ENCODE measurements around the gene WWTR1. TPM values are rescaled to one million over a fixed set of nuclear protein-coding genes. Genes with fewer than 3 reads are reported as not detected.

WWTR1 gene
- total and polyA plus RNA-seq, 4 donors = 93.5 to 225 (median 131) TPM

DNA sequence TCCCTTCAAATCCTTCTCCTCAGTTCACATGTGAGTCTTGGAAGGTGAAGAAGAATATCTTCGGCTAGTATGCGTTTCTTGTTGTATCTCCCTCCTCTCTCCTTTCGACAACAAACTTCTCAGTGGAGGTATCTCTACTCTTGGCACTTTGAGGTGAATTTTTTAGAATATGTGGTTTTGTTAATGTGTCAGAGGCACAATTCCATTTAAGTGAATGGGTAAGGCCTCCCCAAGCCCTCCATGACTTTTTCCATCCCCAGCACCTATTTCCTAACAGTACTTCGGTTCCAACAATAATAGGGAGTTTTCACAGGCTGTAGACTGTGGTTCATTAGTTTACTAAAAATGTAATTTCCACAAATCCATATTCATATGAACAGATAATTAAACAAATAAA is 109.2 kb downstream of the WWTR1 start:
- Histone ChIP-seq H3K27me3 (ENCODE audit: control insufficient read depth in 1 of 2, insufficient read depth in 2 of 2, low read length in 1 of 2) (no peaks in the 10 kb centered on the region), H3K4me1 (ENCODE audit: control insufficient read depth in 1 of 2, insufficient read depth in 2 of 2, low read length in 2 of 2) (peaks cover 2 to 5% of the 10 kb centered on the region in 2 donors), H3K9me3 (ENCODE audit: control insufficient read depth, low read length) (no peaks in the 10 kb centered on the region), H3K4me3 (ENCODE audit: low read length in 2 of 2) (no peak overlapping the region), H3K36me3 (ENCODE audit: control insufficient read depth in 1 of 2, insufficient read depth in 2 of 2, low read length in 1 of 2) (no peaks in the 10 kb centered on the region), H3K27ac (ENCODE audit: low read depth in 1 of 2, low read length in 2 of 2) (peak overlapping the region; percentile 89 to 98)
- WGBS, 2 donors = 56 to 59% methylated on average over 4 of the region's 4 CpGs
- intact Hi-C loops (cut with DNase I) = loop anchor here in 1 of 2 donors (5.0 kb wide), 1 partner anchor 34 kb away; no protein-coding TSS in a partner anchor
- DNase-seq = no peak
- peak; percentile 46 for ATAC-seq (ENCODE audit: low FRiP score)

DNA sequence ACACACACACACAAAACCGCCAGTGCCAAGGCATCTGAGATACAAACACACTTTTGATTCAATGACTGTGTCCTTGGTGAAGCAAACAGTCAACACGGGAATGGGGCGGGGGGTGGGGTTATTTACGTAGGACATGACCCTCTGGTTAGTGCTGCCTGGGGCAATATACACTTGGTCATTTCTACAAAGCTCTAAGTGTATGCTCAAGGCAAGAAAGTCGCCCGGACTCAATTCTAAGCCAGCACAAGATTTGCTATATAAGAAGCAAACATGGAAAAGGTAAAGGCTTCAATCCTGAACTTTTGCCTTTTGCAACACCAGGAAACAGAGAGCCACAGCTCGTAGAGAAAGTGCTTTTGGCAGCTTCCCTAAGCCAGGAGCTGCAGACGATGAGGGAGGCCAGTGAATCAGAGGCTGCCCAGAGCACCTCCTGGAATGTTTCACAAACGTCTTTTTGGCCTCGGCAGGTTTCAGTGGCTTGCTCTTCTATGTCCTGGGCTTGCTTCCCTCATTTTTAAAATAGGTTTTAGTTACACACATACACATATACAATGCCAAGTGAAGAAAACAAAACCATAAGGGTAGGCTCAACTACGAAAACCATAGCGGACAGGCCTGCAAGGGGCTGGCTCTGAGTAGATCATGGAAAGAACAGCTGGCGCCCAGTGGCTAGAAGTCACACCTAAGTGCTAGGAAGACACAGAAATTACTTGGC is 109.7 kb downstream of the WWTR1 start:
- peak in 1 of 2 donors; percentile 69 for DNase-seq
- H3K4me3 ChIP-seq (ENCODE audit: low read length in 2 of 2) = no peak overlapping the region

DNA sequence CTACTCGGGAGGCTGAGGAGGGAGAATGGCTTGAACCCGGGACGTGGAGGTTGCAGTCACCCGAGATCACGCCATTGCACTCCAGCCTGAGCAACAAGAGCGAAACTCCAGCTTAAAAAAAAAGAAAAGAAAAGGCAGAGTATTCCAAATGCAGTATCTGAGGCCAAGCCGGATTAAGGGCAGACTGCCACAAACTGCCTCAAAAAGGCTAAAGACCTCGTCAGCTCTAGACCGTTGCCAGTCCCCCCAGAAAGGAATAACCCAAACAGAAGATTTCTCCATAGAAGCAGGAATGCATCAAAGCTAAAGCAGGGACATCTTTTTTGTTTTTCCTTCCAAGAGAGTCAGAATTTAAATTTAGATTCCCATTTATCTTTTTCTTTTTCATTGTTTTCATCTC is 110.4 kb downstream of the WWTR1 start:
- ATAC-seq (ENCODE audit: low FRiP score) (peak; percentile 92), DNase-seq (peak; percentile 84 to 89)
- intact Hi-C loops (cut with DNase I) = loop anchor here in 1 of 2 donors (5.0 kb wide), 1 partner anchor 35 kb away; no protein-coding TSS in a partner anchor
- no peak overlapping the region for H3K4me3 ChIP-seq (ENCODE audit: low read length in 2 of 2)
- H3K36me3 ChIP-seq (ENCODE audit: control insufficient read depth in 1 of 2, insufficient read depth in 2 of 2, low read length in 1 of 2) = no peaks in the 10 kb centered on the region
- no peaks in the 10 kb centered on the region for H3K27me3 ChIP-seq (ENCODE audit: control insufficient read depth in 1 of 2, insufficient read depth in 2 of 2, low read length in 1 of 2)
- 1 to 7% methylated on average over 9 of the region's 9 CpGs for WGBS, 2 donors
- H3K4me1 ChIP-seq (ENCODE audit: control insufficient read depth in 1 of 2, insufficient read depth in 2 of 2, low read length in 2 of 2) = peaks cover 0 to 5% of the 10 kb centered on the region in 2 donors
- peak overlapping the region in 1 of 2 donors; percentile 67 for H3K27ac ChIP-seq (ENCODE audit: low read depth in 1 of 2, low read length in 2 of 2)
- no peaks in the 10 kb centered on the region for H3K9me3 ChIP-seq (ENCODE audit: control insufficient read depth, low read length)

More for the DNA sequence above, 109.7 kb downstream of the WWTR1 start:
- 13 to 14% methylated on average over 13 of the region's 13 CpGs for WGBS, 2 donors
- Histone ChIP-seq H3K4me1 (ENCODE audit: control insufficient read depth in 1 of 2, insufficient read depth in 2 of 2, low read length in 2 of 2) (peaks cover 2 to 5% of the 10 kb centered on the region in 2 donors), H3K27me3 (ENCODE audit: control insufficient read depth in 1 of 2, insufficient read depth in 2 of 2, low read length in 1 of 2) (no peaks in the 10 kb centered on the region), H3K9me3 (ENCODE audit: control insufficient read depth, low read length) (no peaks in the 10 kb centered on the region), H3K27ac (ENCODE audit: low read depth in 1 of 2, low read length in 2 of 2) (peak overlapping the region; percentile 89 to 98), H3K36me3 (ENCODE audit: control insufficient read depth in 1 of 2, insufficient read depth in 2 of 2, low read length in 1 of 2) (no peaks in the 10 kb centered on the region)
- intact Hi-C loops (cut with DNase I) = loop anchor here in 1 of 2 donors (5.0 kb wide), 1 partner anchor 34 kb away; no protein-coding TSS in a partner anchor
- peak; percentile 76 for ATAC-seq (ENCODE audit: low FRiP score)

DNA sequence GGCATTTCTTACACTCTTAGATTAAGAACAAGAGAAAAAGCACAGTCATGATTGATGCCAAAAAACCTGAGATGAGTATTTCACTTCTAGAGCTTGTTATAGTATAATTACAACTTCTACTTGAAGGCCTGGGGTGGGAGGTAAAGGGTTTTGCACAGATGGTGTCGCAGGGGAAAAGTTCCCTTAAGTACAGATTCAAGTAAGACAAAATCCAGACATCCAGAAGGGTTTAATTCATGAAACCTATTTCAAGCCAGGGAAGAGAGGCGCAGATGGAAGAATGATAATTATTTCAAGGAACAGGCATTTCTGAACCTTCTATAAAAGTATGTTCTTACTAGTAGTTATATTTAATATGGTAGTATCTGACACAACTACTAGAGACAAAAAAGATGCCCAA is 112.8 kb downstream of the WWTR1 start:
- Histone ChIP-seq H3K4me3 (ENCODE audit: low read length in 2 of 2) (no peak overlapping the region), H3K27ac (ENCODE audit: low read depth in 1 of 2, low read length in 2 of 2) (no peak overlapping the region), H3K36me3 (ENCODE audit: control insufficient read depth in 1 of 2, insufficient read depth in 2 of 2, low read length in 1 of 2) (no peaks in the 10 kb centered on the region), H3K4me1 (ENCODE audit: control insufficient read depth in 1 of 2, insufficient read depth in 2 of 2, low read length in 2 of 2) (peaks cover 5 to 7% of the 10 kb centered on the region in 2 donors), H3K27me3 (ENCODE audit: control insufficient read depth in 1 of 2, insufficient read depth in 2 of 2, low read length in 1 of 2) (no peaks in the 10 kb centered on the region), H3K9me3 (ENCODE audit: control insufficient read depth, low read length) (no peaks in the 10 kb centered on the region)
- ATAC-seq (ENCODE audit: low FRiP score) (no peak), DNase-seq (no peak)
- WGBS, 2 donors = 97% methylated on average over 2 of the region's 2 CpGs
- intact Hi-C loops (cut with DNase I) = loop anchor here in 1 of 2 donors (5.0 kb wide), 1 partner anchor 37 kb away; no protein-coding TSS in a partner anchor

DNA sequence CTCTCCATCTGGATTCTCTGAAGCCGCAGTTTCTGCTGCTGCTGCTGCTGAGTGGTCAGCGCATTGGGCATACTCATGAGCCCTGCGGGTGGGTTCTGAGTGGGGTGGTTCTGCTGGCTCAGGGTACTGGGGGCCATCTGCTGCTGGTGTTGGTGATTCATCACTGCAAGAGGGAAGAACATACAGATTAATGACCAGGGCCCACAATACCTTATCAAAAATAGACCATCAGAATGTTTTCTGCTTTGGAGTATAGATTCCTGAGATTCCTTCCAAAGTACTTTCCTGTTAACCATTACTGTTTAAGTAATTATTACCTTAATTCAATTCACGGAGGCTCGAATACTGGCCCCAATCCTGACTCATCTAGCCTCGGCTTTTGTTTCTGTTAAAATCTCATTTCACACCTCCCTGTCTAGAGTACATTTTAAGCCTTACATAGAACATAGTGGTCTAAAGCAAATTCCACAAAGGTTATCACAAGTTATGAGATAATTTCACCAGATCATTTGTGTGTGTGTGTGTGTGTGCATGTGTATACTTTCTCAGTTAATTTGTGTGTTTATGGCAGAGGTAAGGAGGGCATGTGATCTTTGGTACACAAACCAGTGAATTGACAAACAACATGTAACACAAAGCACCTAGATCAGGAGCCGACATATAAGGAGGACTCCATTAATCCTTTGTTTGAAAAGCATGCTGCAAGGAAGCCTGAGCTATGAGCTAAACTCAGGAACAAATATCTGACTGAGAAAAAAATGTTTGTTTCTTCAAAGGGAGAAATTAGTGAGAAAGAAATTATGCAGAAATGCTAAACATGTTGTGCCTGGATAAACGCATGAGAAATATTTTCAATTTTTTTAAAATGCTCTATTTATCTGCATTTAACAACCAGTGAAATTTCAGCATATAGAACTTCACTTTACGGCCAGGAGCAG is 115.2 kb downstream of the WWTR1 start:
- DNase-seq (no peak), ATAC-seq (ENCODE audit: low FRiP score) (no peak)
- no peaks in the 10 kb centered on the region for H3K27me3 ChIP-seq (ENCODE audit: control insufficient read depth in 1 of 2, insufficient read depth in 2 of 2, low read length in 1 of 2)
- H3K9me3 ChIP-seq (ENCODE audit: control insufficient read depth, low read length) = no peaks in the 10 kb centered on the region
- no peak overlapping the region for H3K27ac ChIP-seq (ENCODE audit: low read depth in 1 of 2, low read length in 2 of 2)
- intact Hi-C loops (cut with DNase I) = no loop called here
- peaks cover 2 to 5% of the 10 kb centered on the region in 2 donors for H3K4me1 ChIP-seq (ENCODE audit: control insufficient read depth in 1 of 2, insufficient read depth in 2 of 2, low read length in 2 of 2)
- no peaks in the 10 kb centered on the region for H3K36me3 ChIP-seq (ENCODE audit: control insufficient read depth in 1 of 2, insufficient read depth in 2 of 2, low read length in 1 of 2)
- no peak overlapping the region for H3K4me3 ChIP-seq (ENCODE audit: low read length in 2 of 2)
- 58 to 59% methylated on average over 9 of the region's 9 CpGs for WGBS, 2 donors

DNA sequence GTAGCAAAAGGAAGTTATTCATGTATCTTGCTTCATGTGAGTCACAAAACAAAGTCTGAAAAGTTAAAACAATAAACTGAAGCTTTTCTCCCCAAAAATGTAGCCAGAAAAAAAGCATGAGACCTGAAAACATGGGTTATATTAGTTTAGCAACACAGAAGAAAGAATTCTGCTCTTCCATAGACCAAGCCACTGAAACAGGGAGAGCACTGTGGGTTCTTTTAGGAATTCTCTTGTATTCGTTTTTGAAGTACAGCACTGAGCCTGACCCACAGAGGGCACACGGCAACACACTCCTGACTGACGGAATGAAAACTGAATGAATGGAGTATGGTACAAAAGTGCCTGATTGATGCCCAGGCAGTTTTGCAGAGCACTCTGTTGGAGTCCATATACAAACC is 116.7 kb downstream of the WWTR1 start:
- no peaks in the 10 kb centered on the region for H3K36me3 ChIP-seq (ENCODE audit: control insufficient read depth in 1 of 2, insufficient read depth in 2 of 2, low read length in 1 of 2)
- no peaks in the 10 kb centered on the region for H3K27me3 ChIP-seq (ENCODE audit: control insufficient read depth in 1 of 2, insufficient read depth in 2 of 2, low read length in 1 of 2)
- ATAC-seq (ENCODE audit: low FRiP score) (peak; percentile 24), DNase-seq (no peak)
- H3K27ac ChIP-seq (ENCODE audit: low read depth in 1 of 2, low read length in 2 of 2) = peak overlapping the region; percentile 30 to 83
- intact Hi-C loops (cut with DNase I) = no loop called here
- 2 to 4% methylated on average over 3 of the region's 3 CpGs for WGBS, 2 donors
- peaks cover 2 to 5% of the 10 kb centered on the region in 2 donors for H3K4me1 ChIP-seq (ENCODE audit: control insufficient read depth in 1 of 2, insufficient read depth in 2 of 2, low read length in 2 of 2)
- H3K9me3 ChIP-seq (ENCODE audit: control insufficient read depth, low read length) = no peaks in the 10 kb centered on the region
- no peak overlapping the region for H3K4me3 ChIP-seq (ENCODE audit: low read length in 2 of 2)

DNA sequence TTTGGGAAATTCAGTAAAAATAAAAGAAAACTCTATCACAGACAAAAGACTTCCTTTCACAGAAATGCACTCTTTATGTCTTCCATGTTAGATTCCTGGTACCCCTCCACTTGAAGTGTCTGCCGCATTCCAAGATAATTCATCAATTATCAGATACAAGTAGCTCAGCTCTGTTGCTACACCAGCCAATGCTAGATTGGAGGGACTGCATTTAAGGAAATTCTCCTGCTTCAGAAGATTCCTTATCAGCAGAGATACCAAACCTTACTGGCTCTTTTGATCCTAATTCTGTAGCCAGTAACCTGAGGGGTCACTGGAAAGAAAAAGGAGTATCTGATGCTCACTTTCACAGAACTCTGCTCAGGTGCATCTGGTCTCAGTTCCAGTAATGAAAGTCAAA is 119.5 kb downstream of the WWTR1 start:
- 94 to 97% methylated on average over 1 of the region's 1 CpG for WGBS, 2 donors
- H3K36me3 ChIP-seq (ENCODE audit: control insufficient read depth in 1 of 2, insufficient read depth in 2 of 2, low read length in 1 of 2) = no peaks in the 10 kb centered on the region
- no peak overlapping the region for H3K4me3 ChIP-seq (ENCODE audit: low read length in 2 of 2)
- H3K4me1 ChIP-seq (ENCODE audit: control insufficient read depth in 1 of 2, insufficient read depth in 2 of 2, low read length in 2 of 2) = peaks cover 4 to 13% of the 10 kb centered on the region in 2 donors
- H3K9me3 ChIP-seq (ENCODE audit: control insufficient read depth, low read length) = no peaks in the 10 kb centered on the region
- ATAC-seq (ENCODE audit: low FRiP score) (no peak), DNase-seq (no peak)
- intact Hi-C loops (cut with DNase I) = no loop called here
- no peaks in the 10 kb centered on the region for H3K27me3 ChIP-seq (ENCODE audit: control insufficient read depth in 1 of 2, insufficient read depth in 2 of 2, low read length in 1 of 2)
- H3K27ac ChIP-seq (ENCODE audit: low read depth in 1 of 2, low read length in 2 of 2) = no peak overlapping the region

DNA sequence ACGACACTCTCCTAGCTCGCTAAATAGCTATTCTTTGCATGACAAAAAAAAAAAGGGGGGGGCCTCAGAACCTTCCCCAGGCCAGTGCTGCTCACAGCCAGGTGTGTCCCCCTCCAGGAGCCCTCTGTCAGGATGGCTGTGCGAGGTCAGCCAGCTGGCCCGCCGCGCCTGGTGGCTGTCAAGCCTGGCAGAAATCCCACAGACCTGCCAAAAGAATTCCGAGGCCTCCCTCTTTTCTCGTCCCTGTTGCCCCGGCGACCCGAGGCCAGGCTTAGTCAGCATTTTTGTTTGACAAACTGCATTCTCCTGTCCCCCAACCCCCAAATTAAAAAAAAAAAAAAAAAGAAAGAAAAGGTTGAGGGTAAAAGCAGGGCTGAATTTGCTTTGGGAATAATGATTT is 121.4 kb downstream of the WWTR1 start:
- no peak overlapping the region for H3K4me3 ChIP-seq (ENCODE audit: low read length in 2 of 2)
- ATAC-seq (ENCODE audit: low FRiP score) (peak; percentile 53), DNase-seq (peak; percentile 73 to 83)
- H3K9me3 ChIP-seq (ENCODE audit: control insufficient read depth, low read length) = no peaks in the 10 kb centered on the region
- peaks cover 11 to 24% of the 10 kb centered on the region in 2 donors for H3K4me1 ChIP-seq (ENCODE audit: control insufficient read depth in 1 of 2, insufficient read depth in 2 of 2, low read length in 2 of 2)
- intact Hi-C loops (cut with DNase I) = no loop called here
- WGBS, 2 donors = 7 to 9% methylated on average over 11 of the region's 11 CpGs
- H3K36me3 ChIP-seq (ENCODE audit: control insufficient read depth in 1 of 2, insufficient read depth in 2 of 2, low read length in 1 of 2) = no peaks in the 10 kb centered on the region
- no peak overlapping the region for H3K27ac ChIP-seq (ENCODE audit: low read depth in 1 of 2, low read length in 2 of 2)
- no peaks in the 10 kb centered on the region for H3K27me3 ChIP-seq (ENCODE audit: control insufficient read depth in 1 of 2, insufficient read depth in 2 of 2, low read length in 1 of 2)

All from aorta (tissue), 5 donors.